KMS-11 (cell line): Measurements from ENCODE around the gene CCDC142.

ENCODE experiments used
- H2AFZ ChIP-seq: fragments of 200-600 bp; sonication (generic); 2 replicates; pipeline ENCODE4 v1.6.1; 2016; ENCODE audit warnings: antibody characterized with exemption, mixed run types, low read depth
- H3K27ac ChIP-seq: fragments of 200-600 bp; sonication (generic); 2 replicates; pipeline ENCODE4 v1.6.1; 2016; ENCODE audit warnings: mild to moderate bottlenecking, mixed run types
- H3K27me3 ChIP-seq: fragments of 200-600 bp; sonication (generic); 2 replicates; pipeline ENCODE4 v1.6.1; 2017; ENCODE audit warnings: mild to moderate bottlenecking, low read depth, mixed run types, moderate library complexity; ENCODE audit not compliant: insufficient read depth
- H3K36me3 ChIP-seq: fragments of 200-600 bp; sonication (generic); 2 replicates; pipeline ENCODE4 v1.6.1; 2017; ENCODE audit warnings: mild to moderate bottlenecking, mixed run types; ENCODE audit not compliant: insufficient read depth
- H3K4me1 ChIP-seq: fragments of 200-600 bp; sonication (generic); 2 replicates; pipeline ENCODE4 v1.6.1; 2016; ENCODE audit warnings: mild to moderate bottlenecking, low read depth, mixed run types; ENCODE audit not compliant: poor library complexity, severe bottlenecking
- H3K4me2 ChIP-seq: fragments of 200-600 bp; sonication (generic); 2 replicates; pipeline ENCODE4 v1.7.0; 2016; ENCODE audit warnings: mild to moderate bottlenecking, mixed run types
- H3K4me3 ChIP-seq: fragments of 200-600 bp; sonication (generic); IDR thresholded peaks from 2 replicates; pipeline ENCODE4 v1.6.1; 2017; ENCODE audit warnings: low read depth, low read length, mixed read lengths; ENCODE audit not compliant: insufficient read depth
- H3K79me2 ChIP-seq: fragments of 200-600 bp; sonication (generic); 2 replicates; pipeline ENCODE4 v1.6.1; 2016; ENCODE audit warnings: low read depth, mixed run types; ENCODE audit not compliant: insufficient read depth
- H3K9ac ChIP-seq: fragments of 200-600 bp; sonication (generic); 2 replicates; pipeline ENCODE4 v1.6.1; 2016; ENCODE audit warnings: mild to moderate bottlenecking, mixed run types
- H4K20me1 ChIP-seq: fragments of 200-600 bp; sonication (generic); 2 replicates; pipeline ENCODE4 v1.6.1; 2016; ENCODE audit warnings: mild to moderate bottlenecking, mixed run types; ENCODE audit not compliant: insufficient read depth
- TF ChIP-seq, protein P1 (sequence below): fragments of 200-600 bp; sonication (generic); conservative IDR thresholded peaks from 2 replicates; pipeline ENCODE4 v1.6.1; 2017; ENCODE audit warnings: low read depth, mild to moderate bottlenecking, antibody characterized with exemption, low read length, moderate library complexity, mixed read lengths

The CCDC142 gene

GRCh38 chr2:74505448-74506246, 22.8 kb upstream of the CCDC142 start:
- H2AFZ ChIP-seq, result no peak overlapping the region
- H3K79me2 ChIP-seq, result peaks cover 13% of the 10 kb centered on the region
- peaks cover 29% of the 10 kb centered on the region for H3K4me1 ChIP-seq
- no peak overlapping the region for H3K4me3 ChIP-seq
- peak overlapping the region; percentile 98 for H3K4me2 ChIP-seq
- no peak overlapping the region for H3K27ac ChIP-seq
- peaks cover 16% of the 10 kb centered on the region; the same call in 1 of the 2 replicates for H3K27me3 ChIP-seq
- TF ChIP-seq, protein P1, sequence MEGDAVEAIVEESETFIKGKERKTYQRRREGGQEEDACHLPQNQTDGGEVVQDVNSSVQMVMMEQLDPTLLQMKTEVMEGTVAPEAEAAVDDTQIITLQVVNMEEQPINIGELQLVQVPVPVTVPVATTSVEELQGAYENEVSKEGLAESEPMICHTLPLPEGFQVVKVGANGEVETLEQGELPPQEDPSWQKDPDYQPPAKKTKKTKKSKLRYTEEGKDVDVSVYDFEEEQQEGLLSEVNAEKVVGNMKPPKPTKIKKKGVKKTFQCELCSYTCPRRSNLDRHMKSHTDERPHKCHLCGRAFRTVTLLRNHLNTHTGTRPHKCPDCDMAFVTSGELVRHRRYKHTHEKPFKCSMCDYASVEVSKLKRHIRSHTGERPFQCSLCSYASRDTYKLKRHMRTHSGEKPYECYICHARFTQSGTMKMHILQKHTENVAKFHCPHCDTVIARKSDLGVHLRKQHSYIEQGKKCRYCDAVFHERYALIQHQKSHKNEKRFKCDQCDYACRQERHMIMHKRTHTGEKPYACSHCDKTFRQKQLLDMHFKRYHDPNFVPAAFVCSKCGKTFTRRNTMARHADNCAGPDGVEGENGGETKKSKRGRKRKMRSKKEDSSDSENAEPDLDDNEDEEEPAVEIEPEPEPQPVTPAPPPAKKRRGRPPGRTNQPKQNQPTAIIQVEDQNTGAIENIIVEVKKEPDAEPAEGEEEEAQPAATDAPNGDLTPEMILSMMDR, result no peak
- no peaks in the 10 kb centered on the region for H4K20me1 ChIP-seq
- no peaks in the 10 kb centered on the region for H3K36me3 ChIP-seq
- no peak overlapping the region for H3K9ac ChIP-seq

GRCh38 chr2:74504591-74504990, 21.8 kb upstream of the CCDC142 start:
- no peak overlapping the region for H3K9ac ChIP-seq
- H2AFZ ChIP-seq, result no peak overlapping the region
- H3K4me1 ChIP-seq, result peaks cover 29% of the 10 kb centered on the region
- H3K36me3 ChIP-seq, result no peaks in the 10 kb centered on the region
- H3K79me2 ChIP-seq, result peaks cover 13% of the 10 kb centered on the region
- TF ChIP-seq, protein P1, result no peak
- no peak overlapping the region for H3K4me2 ChIP-seq
- H3K27me3 ChIP-seq, result peaks cover 12% of the 10 kb centered on the region; the same call in 1 of the 2 replicates
- H4K20me1 ChIP-seq, result no peaks in the 10 kb centered on the region
- H3K27ac ChIP-seq, result no peak overlapping the region
- H3K4me3 ChIP-seq, result no peak overlapping the region

GRCh38 chr2:74503506-74504475, 21.0 kb upstream of the CCDC142 start:
- peaks cover 12% of the 10 kb centered on the region; the same call in 1 of the 2 replicates for H3K27me3 ChIP-seq
- peaks cover 13% of the 10 kb centered on the region for H3K79me2 ChIP-seq
- H3K4me1 ChIP-seq, result peaks cover 29% of the 10 kb centered on the region
- no peak overlapping the region for H3K4me3 ChIP-seq
- H3K4me2 ChIP-seq, result peak overlapping the region; percentile 96
- H4K20me1 ChIP-seq, result no peaks in the 10 kb centered on the region
- H3K9ac ChIP-seq, result peak overlapping the region; percentile 42; the same call in 1 of the 2 replicates
- H3K36me3 ChIP-seq, result no peaks in the 10 kb centered on the region
- TF ChIP-seq, protein P1, result no peak
- peak overlapping the region; percentile 98 for H2AFZ ChIP-seq
- no peak overlapping the region for H3K27ac ChIP-seq

DNA sequence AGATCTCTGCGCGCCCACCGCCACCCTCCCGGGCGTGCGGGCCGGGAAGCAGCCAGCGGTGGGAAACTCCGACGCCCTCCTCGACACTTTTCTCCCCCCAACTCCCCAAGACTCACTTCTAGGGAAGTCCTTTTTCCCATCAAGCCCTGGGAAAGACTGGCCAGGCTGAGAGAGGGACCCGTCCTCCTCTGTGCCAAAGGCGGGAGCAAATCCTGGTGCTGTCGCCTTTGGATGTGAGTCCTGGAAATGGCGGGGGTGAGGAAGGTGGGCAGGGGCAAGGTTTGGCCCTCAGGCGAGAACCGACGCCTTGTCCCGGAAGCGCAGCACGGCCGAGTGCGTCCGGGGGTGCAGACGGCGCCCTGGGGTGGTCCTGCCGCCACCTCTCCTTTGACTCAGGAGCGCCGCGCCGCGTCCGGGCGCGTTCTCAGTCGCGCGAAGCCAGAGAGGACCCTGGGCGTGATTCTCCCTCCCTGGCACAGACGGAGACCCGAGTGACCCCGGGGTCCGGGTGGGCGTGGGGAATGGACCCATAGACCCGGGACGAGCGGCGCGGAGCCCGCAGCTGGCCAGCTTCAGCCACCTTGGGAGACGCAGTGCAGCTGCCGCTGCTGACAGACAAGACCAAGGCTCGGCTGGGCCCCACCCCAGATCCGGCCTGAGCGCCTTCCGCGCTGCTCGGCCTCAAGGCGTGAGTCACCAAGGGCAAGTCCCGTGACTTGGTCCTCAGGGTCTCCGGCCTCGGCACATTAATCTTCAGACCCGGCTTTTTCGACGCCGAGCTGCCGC, 20.1 kb upstream of the CCDC142 start:
- no peak overlapping the region for H3K27ac ChIP-seq

More for the DNA sequence above, 20.1 kb upstream of the CCDC142 start:
- no peak overlapping the region for H3K4me3 ChIP-seq
- H3K4me2 ChIP-seq, result peak overlapping the region; percentile 96
- H2AFZ ChIP-seq, result peak overlapping the region; percentile 98
- peaks cover 12% of the 10 kb centered on the region; the same call in 1 of the 2 replicates for H3K27me3 ChIP-seq
- H3K4me1 ChIP-seq, result peaks cover 23% of the 10 kb centered on the region
- peak overlapping the region; percentile 42; the same call in 1 of the 2 replicates for H3K9ac ChIP-seq
- H3K36me3 ChIP-seq, result no peaks in the 10 kb centered on the region
- TF ChIP-seq, protein P1, result peak; percentile 40
- H4K20me1 ChIP-seq, result no peaks in the 10 kb centered on the region
- peaks cover 13% of the 10 kb centered on the region for H3K79me2 ChIP-seq
